ENCODE results near the gene TMEM178A.

GRCh38 chr2:39717067-39717466 is 51.4 kb downstream of the TMEM178A start:
- TF ChIP-seq POLR2A (IDR thresholded peaks at IDR 0.05), result no peak
- TF ChIP-seq CTCF (IDR thresholded peaks at IDR 0.05), result no peak
